DND-41 (cell line): ENCODE measurements around the gene NLGN1.

Experiments
- ATAC-seq: fragments of 200-7000 bp; cut with Tn5 transposase; 3 replicates; pipeline ENCODE4 v1.9.1; 2021; ENCODE audit warnings: low read depth; ENCODE audit not compliant: insufficient read depth
- DNase-seq: peaks from one replicate; pipeline ENCODE4 v3.0.0-alpha.2; 2020
- H2AFZ ChIP-seq: 2 replicates; pipeline ENCODE4 v1.6.0; 2012; ENCODE audit warnings: low read depth, low read length
- H3K27ac ChIP-seq: 2 replicates; pipeline ENCODE4 v1.5.1; 2012; ENCODE audit warnings: low read length, inconsistent platforms
- H3K27me3 ChIP-seq: fragments of 200-600 bp; sonication (generic); 2 replicates; pipeline ENCODE4 v1.6.0; 2012; ENCODE audit warnings: low read length, mild to moderate bottlenecking, inconsistent platforms; ENCODE audit not compliant: insufficient read depth, poor library complexity
- H3K36me3 ChIP-seq: 2 replicates; pipeline ENCODE4 v1.5.1; 2012; ENCODE audit warnings: low read length, inconsistent platforms; ENCODE audit not compliant: insufficient read depth
- H3K4me1 ChIP-seq: 2 replicates; pipeline ENCODE4 v1.5.1; 2012; ENCODE audit warnings: mild to moderate bottlenecking, low read length; ENCODE audit not compliant: insufficient read depth
- H3K4me2 ChIP-seq: 2 replicates; pipeline ENCODE4 v1.6.0; 2012; ENCODE audit warnings: mild to moderate bottlenecking, moderate library complexity, low read length, inconsistent platforms; ENCODE audit not compliant: insufficient read depth
- H3K4me3 ChIP-seq, 2 experiments: fragments of 200-600 bp in 1 of 2; shearing (Covaris generic) in 1 of 2; 2 replicates each; pipeline ENCODE4 v1.5.1; 2012 to 2016; ENCODE audit warnings: inconsistent platforms in 2 of 2, low read length in 2 of 2, mild to moderate bottlenecking in 2 of 2, low read depth in 1 of 2, moderate library complexity in 1 of 2
- H3K79me2 ChIP-seq: 2 replicates; pipeline ENCODE4 v1.6.0; 2012; ENCODE audit warnings: low read length, inconsistent platforms; ENCODE audit not compliant: insufficient read depth
- H3K9ac ChIP-seq: 2 replicates; pipeline ENCODE4 v1.6.0; 2012; ENCODE audit warnings: low read depth, mild to moderate bottlenecking, inconsistent platforms, low read length, moderate library complexity
- H3K9me3 ChIP-seq: 2 replicates; pipeline ENCODE4 v1.5.1; 2012; ENCODE audit warnings: low read length, moderate library complexity, mild to moderate bottlenecking, inconsistent platforms; ENCODE audit not compliant: insufficient read depth, severe bottlenecking
- H4K20me1 ChIP-seq: 2 replicates; pipeline ENCODE4 v1.6.0; 2012; ENCODE audit warnings: low read length; ENCODE audit not compliant: insufficient read depth
- CTCF ChIP-seq: IDR thresholded peaks from 2 replicates; pipeline ENCODE4 v1.5.1; 2012; ENCODE audit warnings: borderline replicate concordance, low read length, moderate library complexity, mild to moderate bottlenecking; ENCODE audit not compliant: poor library complexity, severe bottlenecking; ENCODE audit errors: extremely low read depth
- EZH2 ChIP-seq: IDR thresholded peaks from 3 replicates; pipeline ENCODE4 v1.6.1; 2012; ENCODE audit warnings: borderline replicate concordance, low read depth, mild to moderate bottlenecking, moderate library complexity, low read length, inconsistent platforms; ENCODE audit not compliant: severe bottlenecking

Gene NLGN1

DNA sequence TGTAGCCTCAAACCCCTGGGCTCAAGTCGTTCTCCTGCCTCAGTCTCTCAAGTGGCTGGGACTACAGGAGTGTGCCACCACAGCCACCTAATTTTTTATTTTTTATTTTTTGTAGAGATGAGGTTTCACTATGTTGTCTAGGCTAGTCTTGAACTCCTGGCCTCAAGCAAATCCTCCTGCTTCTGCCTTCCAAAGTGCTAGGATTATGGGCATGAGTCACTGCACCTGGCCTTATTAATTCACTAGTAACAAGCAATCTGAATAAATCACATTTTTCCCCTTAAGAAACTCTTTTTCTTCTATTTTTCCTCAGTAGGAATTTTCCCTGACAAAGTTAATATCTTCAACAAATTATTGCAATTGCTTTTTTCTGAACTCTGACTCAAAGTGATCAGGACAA, 336.9 kb downstream of the NLGN1 start:
- no peak for DNase-seq

GRCh38 chr3:173734895-173735294, 337.4 kb downstream of the NLGN1 start:
- no peak overlapping the region for H2AFZ ChIP-seq
- no peaks in the 10 kb centered on the region for H3K9me3 ChIP-seq
- no peak overlapping the region for H3K4me3 ChIP-seq
- no peaks in the 10 kb centered on the region for H3K27me3 ChIP-seq
- H3K9ac ChIP-seq = no peak overlapping the region
- no peaks in the 10 kb centered on the region for H4K20me1 ChIP-seq
- H3K79me2 ChIP-seq = no peaks in the 10 kb centered on the region
- TF ChIP-seq CTCF (no peak), EZH2 (no peak)
- ATAC-seq = no peak
- H3K4me2 ChIP-seq = no peak overlapping the region
- H3K4me1 ChIP-seq = no peaks in the 10 kb centered on the region
- no peak overlapping the region for H3K27ac ChIP-seq
- H3K36me3 ChIP-seq = no peaks in the 10 kb centered on the region
- DNase-seq = no peak

More for the DNA sequence above, 336.9 kb downstream of the NLGN1 start:
- no peaks in the 10 kb centered on the region for H3K79me2 ChIP-seq
- no peaks in the 10 kb centered on the region for H3K36me3 ChIP-seq
- H4K20me1 ChIP-seq = no peaks in the 10 kb centered on the region
- H3K9ac ChIP-seq = no peak overlapping the region
- H3K9me3 ChIP-seq = no peaks in the 10 kb centered on the region
- H3K27me3 ChIP-seq = no peaks in the 10 kb centered on the region
- no peaks in the 10 kb centered on the region for H3K4me1 ChIP-seq
- TF ChIP-seq CTCF = no peak
- no peak for TF ChIP-seq EZH2
- H2AFZ ChIP-seq = no peak overlapping the region
- H3K4me2 ChIP-seq = no peak overlapping the region
- no peak for ATAC-seq
- H3K4me3 ChIP-seq = no peak overlapping the region
- no peak overlapping the region for H3K27ac ChIP-seq

GRCh38 chr3:173735841-173736240, 338.3 kb downstream of the NLGN1 start:
- no peaks in the 10 kb centered on the region for H3K36me3 ChIP-seq
- no peak overlapping the region for H3K4me2 ChIP-seq
- no peak overlapping the region for H3K27ac ChIP-seq
- H2AFZ ChIP-seq = no peak overlapping the region
- no peaks in the 10 kb centered on the region for H3K79me2 ChIP-seq
- DNase-seq = no peak
- H3K4me3 ChIP-seq = no peak overlapping the region
- TF ChIP-seq EZH2 = no peak
- no peak for TF ChIP-seq CTCF
- no peaks in the 10 kb centered on the region for H4K20me1 ChIP-seq
- no peaks in the 10 kb centered on the region for H3K9me3 ChIP-seq
- H3K9ac ChIP-seq = no peak overlapping the region
- ATAC-seq = no peak
- no peaks in the 10 kb centered on the region for H3K27me3 ChIP-seq
- no peaks in the 10 kb centered on the region for H3K4me1 ChIP-seq

DNA sequence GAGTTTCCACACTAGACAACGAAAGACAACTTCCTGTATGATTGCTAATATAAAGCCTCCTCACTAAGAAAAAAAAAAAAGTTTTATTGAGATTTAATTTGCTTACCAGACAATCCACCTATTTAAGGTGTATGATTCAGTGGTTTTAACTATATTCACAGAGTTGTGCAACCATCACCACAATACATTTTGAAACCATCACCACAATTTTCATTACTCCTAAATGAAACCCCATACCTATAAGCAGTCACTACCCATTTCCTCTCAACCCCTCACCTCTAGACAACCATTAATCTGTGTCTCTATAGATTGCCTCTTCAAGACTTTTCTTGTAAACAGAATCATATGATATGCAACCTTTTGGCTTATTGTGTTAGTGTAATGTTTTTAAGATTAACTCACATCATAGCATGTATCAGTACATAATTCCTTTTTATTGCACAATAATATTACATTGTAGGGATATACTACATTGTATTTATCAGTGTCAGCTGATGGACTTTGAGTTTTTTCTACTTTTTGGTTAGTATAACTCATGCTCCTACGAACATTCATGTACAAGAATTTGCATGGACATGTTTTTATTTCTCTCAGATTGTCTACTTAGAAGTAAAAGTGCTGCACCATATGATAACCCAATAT, 339.7 kb downstream of the NLGN1 start:
- TF ChIP-seq EZH2 (no peak), CTCF (no peak)
- ATAC-seq (no peak), DNase-seq (no peak)
- no peaks in the 10 kb centered on the region for H3K79me2 ChIP-seq
- no peaks in the 10 kb centered on the region for H3K36me3 ChIP-seq
- H3K4me1 ChIP-seq = no peaks in the 10 kb centered on the region
- no peaks in the 10 kb centered on the region for H3K9me3 ChIP-seq
- no peak overlapping the region for H3K4me2 ChIP-seq
- H2AFZ ChIP-seq = no peak overlapping the region
- no peak overlapping the region for H3K4me3 ChIP-seq
- H3K9ac ChIP-seq = no peak overlapping the region
- H3K27ac ChIP-seq = no peak overlapping the region
- no peaks in the 10 kb centered on the region for H4K20me1 ChIP-seq
- H3K27me3 ChIP-seq = no peaks in the 10 kb centered on the region
